ENCODE data around the gene UFC1. TPM values are rescaled to one million over a fixed set of nuclear protein-coding genes. Genes with fewer than 3 reads are reported as not detected.

Gene UFC1
- total and polyA plus RNA-seq, 2 experiments from 2014 or later, result 57.5 to 77.0 TPM

DNA sequence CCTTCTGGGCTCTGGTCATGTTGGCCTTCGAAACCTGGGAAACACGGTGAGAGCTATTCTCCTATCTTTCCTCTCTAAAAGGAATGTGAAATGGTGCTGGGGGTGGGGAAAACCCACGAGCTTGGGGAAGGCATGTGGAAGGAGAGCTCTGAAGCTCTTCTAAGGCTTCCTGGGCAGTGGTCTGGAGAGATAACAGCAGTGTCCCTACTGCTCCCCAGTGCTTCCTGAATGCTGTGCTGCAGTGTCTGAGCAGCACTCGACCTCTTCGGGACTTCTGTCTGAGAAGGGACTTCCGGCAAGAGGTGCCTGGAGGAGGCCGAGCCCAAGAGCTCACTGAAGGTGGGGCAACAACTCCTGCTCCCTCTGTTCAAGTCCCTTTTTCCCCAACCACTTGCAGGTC lies 8.3 kb downstream of the UFC1 start (continued):
- TF ChIP-seq, protein P1, sequence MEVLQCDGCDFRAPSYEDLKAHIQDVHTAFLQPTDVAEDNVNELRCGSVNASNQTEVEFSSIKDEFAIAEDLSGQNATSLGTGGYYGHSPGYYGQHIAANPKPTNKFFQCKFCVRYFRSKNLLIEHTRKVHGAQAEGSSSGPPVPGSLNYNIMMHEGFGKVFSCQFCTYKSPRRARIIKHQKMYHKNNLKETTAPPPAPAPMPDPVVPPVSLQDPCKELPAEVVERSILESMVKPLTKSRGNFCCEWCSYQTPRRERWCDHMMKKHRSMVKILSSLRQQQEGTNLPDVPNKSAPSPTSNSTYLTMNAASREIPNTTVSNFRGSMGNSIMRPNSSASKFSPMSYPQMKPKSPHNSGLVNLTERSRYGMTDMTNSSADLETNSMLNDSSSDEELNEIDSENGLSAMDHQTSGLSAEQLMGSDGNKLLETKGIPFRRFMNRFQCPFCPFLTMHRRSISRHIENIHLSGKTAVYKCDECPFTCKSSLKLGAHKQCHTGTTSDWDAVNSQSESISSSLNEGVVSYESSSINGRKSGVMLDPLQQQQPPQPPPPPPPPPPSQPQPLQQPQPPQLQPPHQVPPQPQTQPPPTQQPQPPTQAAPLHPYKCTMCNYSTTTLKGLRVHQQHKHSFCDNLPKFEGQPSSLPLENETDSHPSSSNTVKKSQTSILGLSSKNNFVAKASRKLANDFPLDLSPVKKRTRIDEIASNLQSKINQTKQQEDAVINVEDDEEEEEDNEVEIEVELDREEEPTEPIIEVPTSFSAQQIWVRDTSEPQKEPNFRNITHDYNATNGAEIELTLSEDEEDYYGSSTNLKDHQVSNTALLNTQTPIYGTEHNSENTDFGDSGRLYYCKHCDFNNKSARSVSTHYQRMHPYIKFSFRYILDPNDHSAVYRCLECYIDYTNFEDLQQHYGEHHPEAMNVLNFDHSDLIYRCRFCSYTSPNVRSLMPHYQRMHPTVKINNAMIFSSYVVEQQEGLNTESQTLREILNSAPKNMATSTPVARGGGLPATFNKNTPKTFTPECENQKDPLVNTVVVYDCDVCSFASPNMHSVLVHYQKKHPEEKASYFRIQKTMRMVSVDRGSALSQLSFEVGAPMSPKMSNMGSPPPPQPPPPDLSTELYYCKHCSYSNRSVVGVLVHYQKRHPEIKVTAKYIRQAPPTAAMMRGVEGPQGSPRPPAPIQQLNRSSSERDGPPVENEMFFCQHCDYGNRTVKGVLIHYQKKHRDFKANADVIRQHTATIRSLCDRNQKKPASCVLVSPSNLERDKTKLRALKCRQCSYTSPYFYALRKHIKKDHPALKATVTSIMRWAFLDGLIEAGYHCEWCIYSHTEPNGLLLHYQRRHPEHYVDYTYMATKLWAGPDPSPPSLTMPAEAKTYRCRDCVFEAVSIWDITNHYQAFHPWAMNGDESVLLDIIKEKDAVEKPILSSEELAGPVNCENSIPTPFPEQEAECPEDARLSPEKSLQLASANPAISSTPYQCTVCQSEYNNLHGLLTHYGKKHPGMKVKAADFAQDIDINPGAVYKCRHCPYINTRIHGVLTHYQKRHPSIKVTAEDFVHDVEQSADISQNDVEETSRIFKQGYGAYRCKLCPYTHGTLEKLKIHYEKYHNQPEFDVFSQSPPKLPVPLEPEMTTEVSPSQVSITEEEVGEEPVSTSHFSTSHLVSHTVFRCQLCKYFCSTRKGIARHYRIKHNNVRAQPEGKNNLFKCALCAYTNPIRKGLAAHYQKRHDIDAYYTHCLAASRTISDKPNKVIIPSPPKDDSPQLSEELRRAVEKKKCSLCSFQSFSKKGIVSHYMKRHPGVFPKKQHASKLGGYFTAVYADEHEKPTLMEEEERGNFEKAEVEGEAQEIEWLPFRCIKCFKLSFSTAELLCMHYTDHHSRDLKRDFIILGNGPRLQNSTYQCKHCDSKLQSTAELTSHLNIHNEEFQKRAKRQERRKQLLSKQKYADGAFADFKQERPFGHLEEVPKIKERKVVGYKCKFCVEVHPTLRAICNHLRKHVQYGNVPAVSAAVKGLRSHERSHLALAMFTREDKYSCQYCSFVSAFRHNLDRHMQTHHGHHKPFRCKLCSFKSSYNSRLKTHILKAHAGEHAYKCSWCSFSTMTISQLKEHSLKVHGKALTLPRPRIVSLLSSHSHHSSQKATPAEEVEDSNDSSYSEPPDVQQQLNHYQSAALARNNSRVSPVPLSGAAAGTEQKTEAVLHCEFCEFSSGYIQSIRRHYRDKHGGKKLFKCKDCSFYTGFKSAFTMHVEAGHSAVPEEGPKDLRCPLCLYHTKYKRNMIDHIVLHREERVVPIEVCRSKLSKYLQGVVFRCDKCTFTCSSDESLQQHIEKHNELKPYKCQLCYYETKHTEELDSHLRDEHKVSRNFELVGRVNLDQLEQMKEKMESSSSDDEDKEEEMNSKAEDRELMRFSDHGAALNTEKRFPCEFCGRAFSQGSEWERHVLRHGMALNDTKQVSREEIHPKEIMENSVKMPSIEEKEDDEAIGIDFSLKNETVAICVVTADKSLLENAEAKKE (CRISPR knock-in tag; IDR thresholded peaks at IDR 0.05), result no peak
- no peak for TF ChIP-seq POLR2AphosphoS5 (IDR thresholded peaks at IDR 0.05; ENCODE audit: low read depth)
- TF ChIP-seq CREB1 (CRISPR knock-in tag; IDR thresholded peaks at IDR 0.05; ENCODE audit: low read depth), result no peak
- TF ChIP-seq, protein P2, sequence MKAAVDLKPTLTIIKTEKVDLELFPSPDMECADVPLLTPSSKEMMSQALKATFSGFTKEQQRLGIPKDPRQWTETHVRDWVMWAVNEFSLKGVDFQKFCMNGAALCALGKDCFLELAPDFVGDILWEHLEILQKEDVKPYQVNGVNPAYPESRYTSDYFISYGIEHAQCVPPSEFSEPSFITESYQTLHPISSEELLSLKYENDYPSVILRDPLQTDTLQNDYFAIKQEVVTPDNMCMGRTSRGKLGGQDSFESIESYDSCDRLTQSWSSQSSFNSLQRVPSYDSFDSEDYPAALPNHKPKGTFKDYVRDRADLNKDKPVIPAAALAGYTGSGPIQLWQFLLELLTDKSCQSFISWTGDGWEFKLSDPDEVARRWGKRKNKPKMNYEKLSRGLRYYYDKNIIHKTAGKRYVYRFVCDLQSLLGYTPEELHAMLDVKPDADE (IDR thresholded peaks at IDR 0.05), result no peak

DNA sequence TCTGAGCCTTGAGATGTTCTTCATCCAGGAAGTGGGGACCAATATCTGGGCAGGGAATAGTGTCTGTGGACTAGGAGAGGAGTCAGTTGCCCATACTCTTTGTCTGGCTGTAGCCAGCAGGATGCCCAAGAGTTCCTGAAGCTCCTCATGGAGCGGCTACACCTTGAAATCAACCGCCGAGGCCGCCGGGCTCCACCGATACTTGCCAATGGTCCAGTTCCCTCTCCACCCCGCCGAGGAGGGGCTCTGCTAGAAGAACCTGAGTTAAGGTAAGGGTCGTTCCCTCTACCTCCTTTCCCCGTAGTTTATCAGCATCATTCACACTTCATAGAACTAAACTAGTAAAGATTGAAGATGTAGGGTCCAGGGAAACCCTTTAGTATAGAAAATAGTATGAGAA lies 9.0 kb downstream of the UFC1 start:
- Histone ChIP-seq H3K4me1 (ENCODE audit: insufficient read depth) (peaks cover 16% of the 10 kb centered on the region; the same call in 1 of the 2 replicates), H3K36me3 (ENCODE audit: insufficient read depth) (no peaks in the 10 kb centered on the region; the same call in none of the 2 replicates), H4K20me1 (replicated peaks; ENCODE audit: insufficient read depth) (no peaks in the 10 kb centered on the region), H2AFZ (no peak overlapping the region), H3F3A (replicated peaks; ENCODE audit: low read depth) (peaks cover 41% of the 10 kb centered on the region), H3K27ac (ENCODE audit: low read depth) (no peak overlapping the region), H3K27me3 (ENCODE audit: insufficient read depth) (no peaks in the 10 kb centered on the region), H3K9me2 (ENCODE audit: insufficient read depth) (no peaks in the 10 kb centered on the region), H3K4me2 (no peak overlapping the region), H3K4me3 (no peak overlapping the region), H3K79me2 (replicated peaks; ENCODE audit: insufficient read depth) (peaks cover 5% of the 10 kb centered on the region; the same call in 1 of the 2 replicates)
- H3K36me3 Mint-ChIP-seq (ENCODE audit: low read depth), result peaks cover 36% of the 10 kb centered on the region
- H3K27me3 Mint-ChIP-seq (ENCODE audit: insufficient read depth, low read depth, poor library complexity), result peaks cover 27% of the 10 kb centered on the region
- no peaks in the 10 kb centered on the region for H3K9me3 Mint-ChIP-seq
- ATAC-seq (no peak), DNase-seq (ENCODE audit: low spot score) (no peak)
- peaks cover 33% of the 10 kb centered on the region for H3K4me1 Mint-ChIP-seq
- H3K4me3 Mint-ChIP-seq, result no peak overlapping the region
- no peak overlapping the region for H3K27ac Mint-ChIP-seq
- TF ChIP-seq NANOG (IDR thresholded peaks at IDR 0.05; ENCODE audit: borderline replicate concordance) (no peak), STAT1 (IDR thresholded peaks at IDR 0.05; ENCODE audit: unreplicated experiment) (no peak), POLR2AphosphoS5 (IDR thresholded peaks at IDR 0.05; ENCODE audit: low read depth) (no peak), CREB1 (CRISPR knock-in tag; IDR thresholded peaks at IDR 0.05; ENCODE audit: low read depth) (no peak), ZNF331 (CRISPR knock-in tag; IDR thresholded peaks at IDR 0.05; ENCODE audit: low read depth) (no peak), EZH2 (IDR thresholded peaks at IDR 0.05; ENCODE audit: low read depth, unreplicated experiment) (no peak)
- TF ChIP-seq, protein P2 (IDR thresholded peaks at IDR 0.05), result no peak
- TF ChIP-seq, protein P3, sequence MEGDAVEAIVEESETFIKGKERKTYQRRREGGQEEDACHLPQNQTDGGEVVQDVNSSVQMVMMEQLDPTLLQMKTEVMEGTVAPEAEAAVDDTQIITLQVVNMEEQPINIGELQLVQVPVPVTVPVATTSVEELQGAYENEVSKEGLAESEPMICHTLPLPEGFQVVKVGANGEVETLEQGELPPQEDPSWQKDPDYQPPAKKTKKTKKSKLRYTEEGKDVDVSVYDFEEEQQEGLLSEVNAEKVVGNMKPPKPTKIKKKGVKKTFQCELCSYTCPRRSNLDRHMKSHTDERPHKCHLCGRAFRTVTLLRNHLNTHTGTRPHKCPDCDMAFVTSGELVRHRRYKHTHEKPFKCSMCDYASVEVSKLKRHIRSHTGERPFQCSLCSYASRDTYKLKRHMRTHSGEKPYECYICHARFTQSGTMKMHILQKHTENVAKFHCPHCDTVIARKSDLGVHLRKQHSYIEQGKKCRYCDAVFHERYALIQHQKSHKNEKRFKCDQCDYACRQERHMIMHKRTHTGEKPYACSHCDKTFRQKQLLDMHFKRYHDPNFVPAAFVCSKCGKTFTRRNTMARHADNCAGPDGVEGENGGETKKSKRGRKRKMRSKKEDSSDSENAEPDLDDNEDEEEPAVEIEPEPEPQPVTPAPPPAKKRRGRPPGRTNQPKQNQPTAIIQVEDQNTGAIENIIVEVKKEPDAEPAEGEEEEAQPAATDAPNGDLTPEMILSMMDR (conservative IDR thresholded peaks at IDR 0.05; ENCODE audit: low read depth in 2 of 2), result no peak
